GM18499 (cell line): ENCODE results near the gene NOL7.

Experiments used
- ATAC-seq: cut with Tn5 transposase; IDR thresholded peaks from one replicate; pipeline ENCODE4 v1.9.1; 2021; ENCODE audit warnings: moderate number of reproducible peaks; ENCODE audit not compliant: insufficient read depth, unreplicated experiment

Gene NOL7

GRCh38 chr6:13593103-13593502, 22.0 kb upstream of the NOL7 start:
- ATAC-seq, result no peak

- no peak for ATAC-seq
These were observed 21.4 kb upstream of the NOL7 start for GRCh38 chr6:13593720-13594119.

- no peak for ATAC-seq
These were observed 18.1 kb upstream of the NOL7 start for GRCh38 chr6:13597073-13597472.

- ATAC-seq, result no peak
These were observed 15.1 kb upstream of the NOL7 start for GRCh38 chr6:13600036-13600435.

- no peak for ATAC-seq
These were observed 11.0 kb upstream of the NOL7 start for GRCh38 chr6:13604135-13604534.

- ATAC-seq, result no peak
These were observed 10.4 kb upstream of the NOL7 start for GRCh38 chr6:13604546-13605416.

- no peak for ATAC-seq
These were observed 9.5 kb upstream of the NOL7 start for GRCh38 chr6:13605634-13606033.

GRCh38 chr6:13611715-13612114, 3.4 kb upstream of the NOL7 start:
- no peak for ATAC-seq

GRCh38 chr6:13613029-13613594, 2.0 kb upstream of the NOL7 start:
- no peak for ATAC-seq

GRCh38 chr6:13614126-13614925, 809 bp upstream of the NOL7 start:
- ATAC-seq, result no peak

- ATAC-seq, result no peak
These were observed 621 bp downstream of the NOL7 start for GRCh38 chr6:13615792-13616120.

GRCh38 chr6:13617066-13617465, 1.9 kb downstream of the NOL7 start:
- no peak for ATAC-seq

- ATAC-seq, result no peak
These were observed 9.7 kb downstream of the NOL7 start for GRCh38 chr6:13624871-13625288.

- no peak for ATAC-seq
These were observed 14.5 kb downstream of the NOL7 start for GRCh38 chr6:13629459-13630116.

- ATAC-seq, result no peak
These were observed 15.4 kb downstream of the NOL7 start for GRCh38 chr6:13630499-13630898.

- ATAC-seq, result no peak
These were observed 18.2 kb downstream of the NOL7 start for GRCh38 chr6:13633343-13633742.

- ATAC-seq, result no peak
These were observed 21.0 kb downstream of the NOL7 start for GRCh38 chr6:13635948-13636658.

GRCh38 chr6:13638014-13638413, 22.9 kb downstream of the NOL7 start:
- no peak for ATAC-seq

GRCh38 chr6:13638626-13639025, 23.5 kb downstream of the NOL7 start:
- ATAC-seq, result no peak

GRCh38 chr6:13641315-13641714, 26.2 kb downstream of the NOL7 start:
- ATAC-seq, result no peak
